Panc1 (cell line): ENCODE results near the gene POU4F1.

ENCODE experiments used
- POLR2AphosphoS5 ChIP-seq: IDR thresholded peaks from 2 replicates; pipeline ENCODE4 v1.6.1; 2012; ENCODE audit warnings: mild to moderate bottlenecking, low read depth, low read length, moderate library complexity
- TF ChIP-seq, protein P1 (sequence below): fragments of 450-650 bp; IDR thresholded peaks from 2 replicates; pipeline ENCODE4 v1.5.1; 2017; ENCODE audit warnings: mild to moderate bottlenecking

GRCh38 chr13:78632996-78633395 is 29.6 kb upstream of the POU4F1 start:
- TF ChIP-seq POLR2AphosphoS5 = no peak
- TF ChIP-seq, protein P1, sequence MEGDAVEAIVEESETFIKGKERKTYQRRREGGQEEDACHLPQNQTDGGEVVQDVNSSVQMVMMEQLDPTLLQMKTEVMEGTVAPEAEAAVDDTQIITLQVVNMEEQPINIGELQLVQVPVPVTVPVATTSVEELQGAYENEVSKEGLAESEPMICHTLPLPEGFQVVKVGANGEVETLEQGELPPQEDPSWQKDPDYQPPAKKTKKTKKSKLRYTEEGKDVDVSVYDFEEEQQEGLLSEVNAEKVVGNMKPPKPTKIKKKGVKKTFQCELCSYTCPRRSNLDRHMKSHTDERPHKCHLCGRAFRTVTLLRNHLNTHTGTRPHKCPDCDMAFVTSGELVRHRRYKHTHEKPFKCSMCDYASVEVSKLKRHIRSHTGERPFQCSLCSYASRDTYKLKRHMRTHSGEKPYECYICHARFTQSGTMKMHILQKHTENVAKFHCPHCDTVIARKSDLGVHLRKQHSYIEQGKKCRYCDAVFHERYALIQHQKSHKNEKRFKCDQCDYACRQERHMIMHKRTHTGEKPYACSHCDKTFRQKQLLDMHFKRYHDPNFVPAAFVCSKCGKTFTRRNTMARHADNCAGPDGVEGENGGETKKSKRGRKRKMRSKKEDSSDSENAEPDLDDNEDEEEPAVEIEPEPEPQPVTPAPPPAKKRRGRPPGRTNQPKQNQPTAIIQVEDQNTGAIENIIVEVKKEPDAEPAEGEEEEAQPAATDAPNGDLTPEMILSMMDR = no peak
